Testis (tissue), 2 donors: ENCODE measurements around the gene BOC.

ENCODE experiments used
- POLR2A ChIP-seq: fragments of 450-650 bp; IDR thresholded peaks from one replicate; pipeline ENCODE4 v1.6.1; 2017; ENCODE audit warnings: antibody characterized with exemption, mild to moderate bottlenecking, moderate library complexity
- TF ChIP-seq, protein P1 (sequence below), 3 experiments: fragments of 450-650 bp in 2 of 3; fragments of 200-600 bp in 1 of 3; sonication (generic) in 1 of 3; IDR thresholded peaks; one replicate each; pipeline ENCODE4 v1.5.1; 2016 to 2019; ENCODE audit warnings: antibody characterized with exemption in 3 of 3, mild to moderate bottlenecking in 2 of 3, moderate library complexity in 1 of 3

DNA sequence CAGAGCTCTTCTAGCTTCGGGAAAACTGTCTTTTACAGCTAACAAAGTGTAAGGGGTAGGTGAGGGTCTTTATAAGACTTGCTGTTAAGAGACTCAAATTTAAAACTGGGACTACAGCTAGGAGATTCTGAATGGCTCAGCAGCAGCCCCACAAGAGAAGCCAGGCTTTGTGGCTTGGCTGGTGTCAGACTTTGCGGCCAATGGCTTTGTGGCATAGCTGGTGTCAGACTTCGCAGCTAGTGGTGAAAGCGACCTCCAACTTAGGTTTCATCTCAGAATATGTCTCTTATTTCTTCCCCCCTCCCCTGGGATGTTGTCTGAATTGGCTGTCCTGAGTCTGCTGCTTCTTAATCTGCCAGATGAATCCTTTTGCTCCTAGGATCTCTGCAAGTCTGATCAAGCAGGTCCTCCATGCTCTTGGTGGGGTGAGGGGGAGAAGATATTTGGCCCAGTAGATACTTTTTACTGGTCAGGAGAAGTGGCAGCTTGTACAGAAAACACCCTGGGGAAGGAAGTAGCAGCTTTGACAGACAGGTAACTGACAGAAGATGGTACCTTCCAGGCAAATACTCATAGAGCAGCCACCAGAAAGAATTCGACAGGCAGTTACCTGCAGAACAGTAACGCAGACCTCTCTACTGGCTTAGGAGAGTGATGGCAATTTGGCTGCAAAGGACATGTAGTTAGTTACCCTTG is 8.4 kb downstream of the BOC start:
- TF ChIP-seq, protein P1, sequence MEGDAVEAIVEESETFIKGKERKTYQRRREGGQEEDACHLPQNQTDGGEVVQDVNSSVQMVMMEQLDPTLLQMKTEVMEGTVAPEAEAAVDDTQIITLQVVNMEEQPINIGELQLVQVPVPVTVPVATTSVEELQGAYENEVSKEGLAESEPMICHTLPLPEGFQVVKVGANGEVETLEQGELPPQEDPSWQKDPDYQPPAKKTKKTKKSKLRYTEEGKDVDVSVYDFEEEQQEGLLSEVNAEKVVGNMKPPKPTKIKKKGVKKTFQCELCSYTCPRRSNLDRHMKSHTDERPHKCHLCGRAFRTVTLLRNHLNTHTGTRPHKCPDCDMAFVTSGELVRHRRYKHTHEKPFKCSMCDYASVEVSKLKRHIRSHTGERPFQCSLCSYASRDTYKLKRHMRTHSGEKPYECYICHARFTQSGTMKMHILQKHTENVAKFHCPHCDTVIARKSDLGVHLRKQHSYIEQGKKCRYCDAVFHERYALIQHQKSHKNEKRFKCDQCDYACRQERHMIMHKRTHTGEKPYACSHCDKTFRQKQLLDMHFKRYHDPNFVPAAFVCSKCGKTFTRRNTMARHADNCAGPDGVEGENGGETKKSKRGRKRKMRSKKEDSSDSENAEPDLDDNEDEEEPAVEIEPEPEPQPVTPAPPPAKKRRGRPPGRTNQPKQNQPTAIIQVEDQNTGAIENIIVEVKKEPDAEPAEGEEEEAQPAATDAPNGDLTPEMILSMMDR (IDR thresholded peaks at IDR 0.05): no peak
- TF ChIP-seq POLR2A: no peak
